HL-60 (cell line): Measurements from ENCODE around the gene C1QL3.

ENCODE experiments used
- POLR2AphosphoS5 ChIP-seq: IDR thresholded peaks from 2 replicates; pipeline ENCODE4 v1.6.1; 2012; ENCODE audit warnings: low read depth
- REST ChIP-seq: IDR thresholded peaks from 2 replicates; pipeline ENCODE4 v1.6.1; 2012; ENCODE audit warnings: low read depth; ENCODE audit not compliant: insufficient replicate concordance
- TF ChIP-seq, protein P1 (sequence below): IDR thresholded peaks from one replicate; pipeline ENCODE4 v1.5.1; 2011; ENCODE audit warnings: low read length, control low read depth, inconsistent platforms; ENCODE audit not compliant: insufficient read depth

- TF ChIP-seq, protein P1, sequence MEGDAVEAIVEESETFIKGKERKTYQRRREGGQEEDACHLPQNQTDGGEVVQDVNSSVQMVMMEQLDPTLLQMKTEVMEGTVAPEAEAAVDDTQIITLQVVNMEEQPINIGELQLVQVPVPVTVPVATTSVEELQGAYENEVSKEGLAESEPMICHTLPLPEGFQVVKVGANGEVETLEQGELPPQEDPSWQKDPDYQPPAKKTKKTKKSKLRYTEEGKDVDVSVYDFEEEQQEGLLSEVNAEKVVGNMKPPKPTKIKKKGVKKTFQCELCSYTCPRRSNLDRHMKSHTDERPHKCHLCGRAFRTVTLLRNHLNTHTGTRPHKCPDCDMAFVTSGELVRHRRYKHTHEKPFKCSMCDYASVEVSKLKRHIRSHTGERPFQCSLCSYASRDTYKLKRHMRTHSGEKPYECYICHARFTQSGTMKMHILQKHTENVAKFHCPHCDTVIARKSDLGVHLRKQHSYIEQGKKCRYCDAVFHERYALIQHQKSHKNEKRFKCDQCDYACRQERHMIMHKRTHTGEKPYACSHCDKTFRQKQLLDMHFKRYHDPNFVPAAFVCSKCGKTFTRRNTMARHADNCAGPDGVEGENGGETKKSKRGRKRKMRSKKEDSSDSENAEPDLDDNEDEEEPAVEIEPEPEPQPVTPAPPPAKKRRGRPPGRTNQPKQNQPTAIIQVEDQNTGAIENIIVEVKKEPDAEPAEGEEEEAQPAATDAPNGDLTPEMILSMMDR: no peak
- no peak for TF ChIP-seq POLR2AphosphoS5
- TF ChIP-seq REST: no peak
These were observed 2.3 kb downstream of the C1QL3 start for GRCh38 chr10:16519250-16519907.
